ENCODE results near the gene RSAD2.

The RSAD2 gene

DNA sequence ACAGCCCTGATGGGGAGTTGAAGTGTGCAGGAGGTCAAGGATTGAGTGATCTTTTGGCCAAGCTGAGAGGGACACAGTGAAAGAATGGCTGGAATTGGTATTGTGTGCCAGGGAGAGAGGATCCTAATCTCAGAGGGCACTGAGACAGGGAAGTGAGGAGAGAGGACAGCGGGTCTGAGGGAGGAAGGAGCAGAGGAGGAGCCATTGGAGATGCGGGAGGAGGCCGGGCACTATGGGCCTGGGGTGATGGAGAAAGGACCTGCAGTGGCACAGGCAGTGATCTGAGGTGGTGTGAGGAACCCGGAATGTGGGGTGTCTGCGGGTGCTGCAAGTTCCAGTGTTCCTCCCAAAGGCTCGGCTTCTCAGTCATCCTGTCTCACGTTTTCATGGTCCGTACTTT lies 66.4 kb downstream of the RSAD2 start:
- H3K4me3 ChIP-seq (ENCODE audit: low read depth, low read length): no peak overlapping the region

- H3K4me3 ChIP-seq (ENCODE audit: low read depth, low read length): no peak overlapping the region
Measured at GRCh38 chr2:6944555-6944954, 67.0 kb downstream of the RSAD2 start.

DNA sequence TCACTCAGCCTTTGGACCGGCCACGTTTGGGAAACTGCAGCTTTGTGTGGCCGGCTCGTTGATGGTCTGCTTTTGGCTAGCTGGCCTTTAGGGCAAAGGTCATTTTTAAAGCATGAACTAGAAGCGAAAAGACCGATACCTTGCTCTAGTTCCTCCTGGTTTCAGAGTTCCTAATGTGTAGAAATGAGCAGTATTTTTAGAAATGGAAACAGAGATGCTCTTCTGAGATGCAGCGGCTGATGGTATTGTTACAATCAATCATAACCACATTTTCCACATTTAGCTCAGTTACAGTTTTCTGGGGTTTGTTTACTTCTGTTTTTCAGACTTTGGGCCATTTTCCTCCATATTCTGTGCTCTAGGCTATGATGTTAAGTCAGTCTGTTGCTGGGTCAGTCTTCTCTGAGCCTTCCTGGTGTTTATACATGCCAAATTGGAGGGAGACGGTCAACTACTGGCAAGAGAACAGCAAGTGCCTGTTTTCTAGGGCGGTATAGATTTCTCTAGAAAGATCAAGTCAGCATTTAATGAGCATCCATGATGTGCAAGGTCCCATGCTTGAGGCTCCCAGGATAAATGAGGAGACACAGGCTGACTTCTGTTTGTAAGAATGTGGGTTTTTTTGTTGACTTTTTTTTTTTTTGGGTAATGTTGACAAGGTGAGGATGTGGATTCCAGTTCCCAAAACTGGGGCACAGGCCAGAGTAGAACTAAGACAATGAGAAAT lies 67.7 kb downstream of the RSAD2 start:
- no peak overlapping the region for H3K4me3 ChIP-seq (ENCODE audit: low read depth, low read length)

DNA sequence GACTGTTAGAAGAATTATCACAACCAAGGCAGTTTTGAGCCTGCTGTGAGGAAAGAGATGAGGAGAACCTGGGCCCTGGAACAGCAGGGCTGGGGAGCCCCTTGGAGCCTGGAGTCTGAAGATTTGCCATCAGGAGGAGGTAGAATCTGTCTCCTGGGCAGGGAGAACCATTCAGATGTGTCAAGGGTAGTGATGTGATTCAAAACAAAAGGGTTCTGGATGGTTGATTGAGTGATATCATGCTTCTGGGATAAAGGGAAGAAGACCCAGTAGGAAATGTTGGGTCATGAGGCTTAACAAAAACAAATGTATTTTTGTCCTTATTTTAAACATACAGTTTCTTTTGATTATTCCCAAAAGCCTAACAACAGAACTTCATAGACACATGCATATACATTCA lies 68.2 kb downstream of the RSAD2 start:
- H3K4me3 ChIP-seq (ENCODE audit: low read depth, low read length): no peak overlapping the region

DNA sequence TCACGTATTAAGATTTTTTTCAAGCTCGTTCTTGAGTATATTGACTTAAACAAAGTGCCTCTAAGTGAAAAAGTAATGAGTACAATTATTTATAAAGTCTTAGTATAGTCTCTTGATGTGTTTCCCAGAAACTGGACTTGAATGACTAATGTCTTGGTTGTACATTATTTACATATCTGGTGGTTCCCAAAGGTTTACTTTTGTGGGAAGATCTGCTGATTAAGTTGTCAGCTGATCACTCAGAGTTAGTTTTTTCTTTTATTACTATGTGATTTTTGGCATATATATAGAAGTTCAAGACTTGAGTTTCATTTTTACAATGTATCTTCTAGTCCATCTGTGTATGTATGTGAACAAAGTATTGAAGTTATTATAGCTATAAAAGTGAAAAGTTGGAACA lies 69.1 kb downstream of the RSAD2 start:
- no peak overlapping the region for H3K4me3 ChIP-seq (ENCODE audit: low read depth, low read length)

Data from iPS-11a (cell line).